ENCODE measurements around the gene SSX2IP.

DNA sequence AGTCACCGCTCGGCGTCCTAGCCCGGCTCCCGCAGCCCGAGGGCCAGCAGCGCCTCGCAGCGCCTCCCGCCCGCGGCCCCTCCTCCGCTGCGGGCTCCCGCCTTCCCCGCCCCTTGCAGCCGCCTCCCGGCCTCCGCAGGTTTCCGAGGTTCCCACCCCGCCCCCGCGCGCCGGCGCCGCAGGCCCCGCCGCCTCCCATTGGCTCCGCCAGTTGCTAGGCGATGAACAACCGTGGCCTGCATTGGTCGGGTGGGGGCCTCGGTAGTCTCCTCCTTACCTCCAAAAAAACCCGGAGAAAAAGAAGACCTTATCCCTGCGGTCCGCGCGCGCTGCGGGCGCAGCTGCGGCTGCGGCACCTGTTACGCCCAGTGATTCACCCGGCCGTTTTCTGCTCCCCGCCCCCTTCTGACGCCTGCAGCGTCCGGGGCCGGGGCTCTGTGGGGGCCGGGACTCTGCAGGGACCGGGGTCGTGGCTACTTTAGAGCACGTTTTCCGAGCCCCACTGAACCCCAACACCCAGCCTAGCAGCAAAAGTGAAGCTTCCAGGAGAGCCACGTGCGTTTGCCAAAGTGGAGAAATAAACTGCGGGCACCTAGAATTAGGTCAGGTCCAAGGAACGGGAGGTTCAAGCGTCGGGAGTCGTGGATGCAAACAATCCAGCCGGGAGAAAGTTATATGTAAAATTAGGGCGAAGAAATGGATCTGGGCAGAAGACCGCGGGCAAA is at the start of gene SSX2IP:
- peak in 1 of 4 experiments; percentile 7 for TF ChIP-seq CTCF (IDR thresholded peaks at IDR 0.05)
- TF ChIP-seq POLR2A (IDR thresholded peaks at IDR 0.05) = peak; percentile 51

Data from prostate gland (tissue), 2 donors.